ENCODE measurements around the gene SNAPC5. TPM values are rescaled to one million over a fixed set of nuclear protein-coding genes. Genes with fewer than 3 reads are reported as not detected.
A peak's percentile ranks its signal among the peaks of the same experiment; 100 is the strongest.

Gene SNAPC5, protein sequence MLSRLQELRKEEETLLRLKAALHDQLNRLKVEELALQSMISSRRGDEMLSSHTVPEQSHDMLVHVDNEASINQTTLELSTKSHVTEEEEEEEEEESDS
- total RNA-seq, result 10 to 100 TPM; 22.0 to 40.7 TPM
- polyA plus RNA-seq (ENCODE audit: insufficient read length in 2 of 2), result 10 to 100 TPM; 40.3 to 44.7 TPM
- long read RNA-seq, donor 1, transcript SNAPC5-201 (2 exons, 794 nt), result minor isoform, 5 of 21 reads
- long read RNA-seq, donor 1, transcript SNAPC5-202 (3 exons, 1,002 nt), result major isoform, 15 of 21 reads
- long read RNA-seq, donor 1, partial matches to known transcripts, result 0 of 21 reads
- long read RNA-seq, donor 1, other reads (novel, unspliced or antisense), result 0 of 21 reads
- long read RNA-seq, donor 2, transcript SNAPC5-202 (3 exons, 1,002 nt), result major isoform, 7 of 12 reads
- long read RNA-seq, donor 2, partial matches to known transcripts, result 0 of 12 reads
- long read RNA-seq, donor 2, other reads (novel, unspliced or antisense), result 0 of 12 reads
- long read RNA-seq, donor 3, partial matches to known transcripts, result 0 of 8 reads
- long read RNA-seq, donor 3, other reads (novel, unspliced or antisense), result 0 of 8 reads
- long read RNA-seq, donor 4, transcript SNAPC5-202 (3 exons, 1,002 nt), result major isoform, 8 of 14 reads
- long read RNA-seq, donor 4, partial matches to known transcripts, result 0 of 14 reads
- long read RNA-seq, donor 4, other reads (novel, unspliced or antisense), result 0 of 14 reads

DNA sequence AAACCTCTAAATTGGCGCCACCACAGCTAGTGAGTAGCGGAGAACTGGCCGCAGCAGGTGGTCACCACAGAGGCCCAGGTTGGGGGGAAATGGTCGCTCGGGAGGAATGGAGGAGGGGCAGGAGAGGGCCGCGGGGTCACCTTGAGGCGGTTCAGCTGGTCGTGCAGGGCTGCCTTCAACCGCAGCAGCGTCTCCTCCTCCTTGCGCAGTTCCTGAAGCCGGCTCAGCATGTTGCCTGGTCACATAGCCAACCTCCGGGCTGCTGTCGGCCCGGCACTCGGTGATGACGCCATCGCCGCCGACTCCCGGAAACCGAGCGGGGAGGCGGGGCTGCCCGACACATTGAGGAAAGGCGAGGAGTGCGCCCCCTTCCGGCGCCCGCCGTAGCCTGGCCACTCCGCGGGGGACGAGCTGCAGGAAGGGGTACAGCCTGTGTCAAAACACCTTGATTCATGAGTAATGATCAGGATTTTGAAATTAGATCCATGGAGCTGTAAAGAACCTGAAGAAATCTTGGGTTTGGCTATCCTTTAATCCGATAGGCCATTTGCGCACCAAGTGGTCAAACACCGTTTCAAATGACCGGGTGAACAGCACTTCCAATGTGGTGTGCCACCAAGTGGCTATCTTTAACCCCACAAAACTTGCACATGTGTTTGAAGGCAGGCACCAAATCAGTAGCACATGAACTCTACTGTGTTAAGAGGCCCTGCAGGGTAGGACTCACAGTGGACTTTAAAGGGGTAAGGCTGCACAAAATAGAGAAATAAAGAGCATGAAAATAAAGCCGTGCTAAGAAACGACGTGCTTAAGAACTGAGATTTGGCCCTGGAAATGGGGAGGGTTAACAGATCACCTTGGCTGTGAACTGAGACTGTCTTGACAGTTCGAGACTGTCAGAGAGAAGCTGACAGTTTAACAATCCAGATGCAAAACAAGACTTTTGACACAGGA lies at the start of gene SNAPC5:
Gene SNAPC5, minus strand, starts transcription at position 261 of the 954 bp plus-strand sequence. Its CDS starts 31 bp downstream, at position 230.
- Histone ChIP-seq H3K4me3 (ENCODE audit: low read depth, low read length) (peak within 1 kb of the TSS; percentile 94), H3K9me3 (ENCODE audit: control insufficient read depth, insufficient read depth, low read length) (no peaks in the 10 kb centered on the region), H3K36me3 (ENCODE audit: control insufficient read depth, insufficient read depth, low read length) (peaks cover 42% of the 10 kb centered on the region), H3K27me3 (ENCODE audit: control insufficient read depth, insufficient read depth, low read length) (no peaks in the 10 kb centered on the region), H3K27ac (ENCODE audit: low read depth, low read length) (peak within 1 kb of the TSS; percentile 85), H3K4me1 (ENCODE audit: control insufficient read depth, insufficient read depth, low read length) (peaks cover 14% of the 10 kb centered on the region)
- peak; percentile 86 to 98 (median 90) for DNase-seq (ENCODE audit: low read depth in 4 of 6, low spot score in 6 of 6)
- 5% methylated on average over 42 of the region's 43 CpGs for WGBS (ENCODE audit: insufficient coverage)

DNA sequence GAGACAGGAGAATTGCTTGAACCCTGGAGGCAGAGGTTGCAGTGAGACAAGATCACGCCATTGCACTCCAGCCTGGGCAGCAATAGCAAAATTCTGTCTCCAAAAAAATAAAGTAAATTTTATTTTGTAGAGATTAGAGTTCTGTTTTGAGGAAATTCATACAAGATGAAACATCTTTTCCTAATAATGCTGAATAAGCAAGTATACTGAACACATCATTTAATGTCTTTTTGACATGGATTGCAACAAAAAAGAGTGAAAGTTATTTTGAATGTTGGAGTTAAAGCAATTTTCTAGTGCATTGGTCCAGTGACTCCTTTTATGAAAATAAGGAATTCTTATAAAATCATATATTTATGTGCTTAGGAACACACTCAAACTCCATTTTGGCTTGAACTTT lies 47.7 kb upstream of the SNAPC5 start:
- Histone ChIP-seq H3K4me1 (ENCODE audit: control insufficient read depth, insufficient read depth, low read length) (no peaks in the 10 kb centered on the region), H3K4me3 (ENCODE audit: low read depth, low read length) (no peak overlapping the region), H3K27ac (ENCODE audit: low read depth, low read length) (no peak overlapping the region), H3K9me3 (ENCODE audit: control insufficient read depth, insufficient read depth, low read length) (no peaks in the 10 kb centered on the region), H3K27me3 (ENCODE audit: control insufficient read depth, insufficient read depth, low read length) (no peaks in the 10 kb centered on the region), H3K36me3 (ENCODE audit: control insufficient read depth, insufficient read depth, low read length) (peaks cover 8% of the 10 kb centered on the region)
- no CpG with 5 or more reads among the region's 1 CpG for WGBS (ENCODE audit: insufficient coverage)
- DNase-seq (ENCODE audit: low read depth in 4 of 6, low spot score in 6 of 6), result no peak

DNA sequence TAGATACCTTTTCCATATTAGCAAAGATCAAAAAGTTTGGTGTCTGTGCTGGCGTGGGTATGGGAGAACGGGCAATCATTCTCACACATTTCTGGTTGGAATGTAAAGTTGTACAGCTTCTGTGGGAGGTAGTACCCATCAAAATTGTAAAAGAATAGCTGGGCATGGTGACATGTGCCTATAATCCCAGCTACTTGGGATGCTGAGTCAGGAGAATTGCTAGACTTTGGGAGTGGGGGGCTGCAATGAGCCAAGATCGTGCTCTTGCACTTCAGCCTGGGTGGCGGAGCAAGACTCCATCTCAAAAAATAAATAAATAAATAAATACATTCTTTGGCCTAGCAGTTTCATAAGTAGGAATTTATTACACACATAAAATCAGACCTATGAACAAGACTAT lies 45.3 kb upstream of the SNAPC5 start:
- Histone ChIP-seq H3K36me3 (ENCODE audit: control insufficient read depth, insufficient read depth, low read length) (peaks cover 13% of the 10 kb centered on the region), H3K27me3 (ENCODE audit: control insufficient read depth, insufficient read depth, low read length) (no peaks in the 10 kb centered on the region), H3K4me1 (ENCODE audit: control insufficient read depth, insufficient read depth, low read length) (no peaks in the 10 kb centered on the region), H3K9me3 (ENCODE audit: control insufficient read depth, insufficient read depth, low read length) (no peaks in the 10 kb centered on the region), H3K27ac (ENCODE audit: low read depth, low read length) (no peak overlapping the region), H3K4me3 (ENCODE audit: low read depth, low read length) (no peak overlapping the region)
- WGBS (ENCODE audit: insufficient coverage), result no CpG with 5 or more reads among the region's 4 CpGs
- DNase-seq (ENCODE audit: low read depth in 4 of 6, low spot score in 6 of 6), result no peak

DNA sequence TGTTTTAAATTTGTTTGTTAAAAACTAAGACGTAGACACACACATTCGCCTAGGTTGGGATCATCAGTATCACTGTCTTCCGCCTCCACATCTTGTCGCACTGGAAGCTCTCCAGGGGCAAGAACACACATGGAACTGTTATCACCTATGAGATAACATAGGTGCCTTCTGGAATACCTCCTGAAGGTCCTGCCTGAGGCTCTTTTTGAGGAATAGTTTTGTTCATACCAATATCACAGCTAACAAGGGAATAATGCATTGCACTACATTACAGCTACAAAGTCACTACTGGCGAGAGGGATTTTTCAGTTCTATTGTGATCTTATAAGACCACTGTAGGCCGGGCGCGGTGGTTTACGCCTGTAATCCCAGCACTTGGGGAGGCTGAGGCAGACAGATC lies 37.5 kb upstream of the SNAPC5 start:
- no peaks in the 10 kb centered on the region for H3K9me3 ChIP-seq (ENCODE audit: control insufficient read depth, insufficient read depth, low read length)
- no peak overlapping the region for H3K27ac ChIP-seq (ENCODE audit: low read depth, low read length)
- 89% methylated on average over 6 of the region's 9 CpGs for WGBS (ENCODE audit: insufficient coverage)
- H3K27me3 ChIP-seq (ENCODE audit: control insufficient read depth, insufficient read depth, low read length), result no peaks in the 10 kb centered on the region
- H3K4me3 ChIP-seq (ENCODE audit: low read depth, low read length), result no peak overlapping the region
- H3K4me1 ChIP-seq (ENCODE audit: control insufficient read depth, insufficient read depth, low read length), result no peaks in the 10 kb centered on the region
- H3K36me3 ChIP-seq (ENCODE audit: control insufficient read depth, insufficient read depth, low read length), result peaks cover 8% of the 10 kb centered on the region
- DNase-seq (ENCODE audit: low read depth in 4 of 6, low spot score in 6 of 6), result no peak

DNA sequence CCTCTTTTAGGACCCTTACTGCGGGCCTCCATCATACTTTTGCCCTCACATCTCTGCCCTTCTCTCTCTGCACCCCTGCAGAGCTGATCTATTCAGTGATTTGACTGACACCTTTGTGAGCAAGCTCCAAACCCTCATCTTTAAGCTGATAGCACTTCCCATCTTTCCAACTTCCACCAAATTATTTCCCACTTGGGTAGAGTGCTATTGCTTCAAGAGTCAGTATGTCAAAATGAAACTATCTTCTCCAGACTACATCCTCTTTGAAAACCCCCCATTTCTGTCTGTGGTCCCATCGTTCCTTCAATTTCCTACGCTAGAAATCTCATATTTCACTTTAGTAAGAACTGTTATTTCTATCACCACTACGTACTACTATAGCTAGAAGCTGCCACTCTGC lies 27.3 kb upstream of the SNAPC5 start:
- Histone ChIP-seq H3K27me3 (ENCODE audit: control insufficient read depth, insufficient read depth, low read length) (no peaks in the 10 kb centered on the region), H3K27ac (ENCODE audit: low read depth, low read length) (no peak overlapping the region), H3K4me3 (ENCODE audit: low read depth, low read length) (no peak overlapping the region), H3K4me1 (ENCODE audit: control insufficient read depth, insufficient read depth, low read length) (no peaks in the 10 kb centered on the region), H3K9me3 (ENCODE audit: control insufficient read depth, insufficient read depth, low read length) (no peaks in the 10 kb centered on the region), H3K36me3 (ENCODE audit: control insufficient read depth, insufficient read depth, low read length) (peaks cover 8% of the 10 kb centered on the region)
- DNase-seq (ENCODE audit: low read depth in 4 of 6, low spot score in 6 of 6), result no peak
- WGBS (ENCODE audit: insufficient coverage), result 100% methylated on average over 3 of the region's 4 CpGs

DNA sequence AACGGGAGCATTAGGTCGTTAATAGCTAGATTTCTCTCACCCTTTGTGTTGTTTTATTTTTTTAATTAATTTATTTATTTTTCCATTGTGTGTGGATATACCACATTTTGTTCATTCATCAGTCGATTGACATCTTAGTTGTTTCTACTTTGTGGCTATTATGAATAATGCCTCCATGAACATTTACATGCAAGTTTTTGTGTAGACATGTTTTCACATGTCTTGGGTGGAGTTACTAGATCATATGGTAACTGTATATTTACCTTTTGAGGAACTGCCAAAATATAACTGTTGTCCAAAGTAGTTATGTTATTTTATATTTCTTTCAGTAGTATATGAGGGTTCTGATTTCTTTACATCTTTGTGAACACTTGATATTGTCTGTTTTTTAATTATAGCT lies 26.4 kb upstream of the SNAPC5 start:
- Histone ChIP-seq H3K9me3 (ENCODE audit: control insufficient read depth, insufficient read depth, low read length) (no peaks in the 10 kb centered on the region), H3K27me3 (ENCODE audit: control insufficient read depth, insufficient read depth, low read length) (no peaks in the 10 kb centered on the region), H3K4me3 (ENCODE audit: low read depth, low read length) (no peak overlapping the region), H3K4me1 (ENCODE audit: control insufficient read depth, insufficient read depth, low read length) (no peaks in the 10 kb centered on the region), H3K27ac (ENCODE audit: low read depth, low read length) (no peak overlapping the region), H3K36me3 (ENCODE audit: control insufficient read depth, insufficient read depth, low read length) (peaks cover 10% of the 10 kb centered on the region)
- WGBS (ENCODE audit: insufficient coverage), result no CpG with 5 or more reads among the region's 3 CpGs
- no peak for DNase-seq (ENCODE audit: low read depth in 4 of 6, low spot score in 6 of 6)

DNA sequence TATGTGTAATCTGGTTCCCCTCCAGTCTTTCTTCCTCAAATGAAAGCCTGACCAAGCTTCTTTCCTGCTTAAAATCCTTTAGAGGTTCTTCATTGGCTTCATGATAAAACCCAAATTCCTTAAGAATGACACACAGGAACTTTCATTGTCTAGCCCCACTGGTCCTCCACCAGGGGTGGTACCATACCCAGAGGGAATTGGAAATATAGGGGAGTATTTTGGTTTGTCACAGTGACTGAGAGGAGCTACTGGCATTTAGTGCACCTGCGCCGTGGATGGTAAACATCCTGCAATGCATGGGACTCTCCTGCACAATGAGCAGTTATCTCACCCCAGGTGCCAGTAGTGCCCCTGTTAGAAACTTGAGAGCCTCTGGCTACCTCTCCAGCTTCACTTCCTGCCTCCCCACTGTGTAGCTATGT lies 18.4 kb upstream of the SNAPC5 start:
- H3K4me3 ChIP-seq (ENCODE audit: low read depth, low read length), result no peak overlapping the region
- H3K4me1 ChIP-seq (ENCODE audit: control insufficient read depth, insufficient read depth, low read length), result no peaks in the 10 kb centered on the region
- DNase-seq (ENCODE audit: low read depth in 4 of 6, low spot score in 6 of 6), result no peak
- WGBS (ENCODE audit: insufficient coverage), result 100% methylated on average over 2 of the region's 2 CpGs
- H3K9me3 ChIP-seq (ENCODE audit: control insufficient read depth, insufficient read depth, low read length), result no peaks in the 10 kb centered on the region
- no peaks in the 10 kb centered on the region for H3K27me3 ChIP-seq (ENCODE audit: control insufficient read depth, insufficient read depth, low read length)
- peaks cover 10% of the 10 kb centered on the region for H3K36me3 ChIP-seq (ENCODE audit: control insufficient read depth, insufficient read depth, low read length)
- H3K27ac ChIP-seq (ENCODE audit: low read depth, low read length), result no peak overlapping the region

DNA sequence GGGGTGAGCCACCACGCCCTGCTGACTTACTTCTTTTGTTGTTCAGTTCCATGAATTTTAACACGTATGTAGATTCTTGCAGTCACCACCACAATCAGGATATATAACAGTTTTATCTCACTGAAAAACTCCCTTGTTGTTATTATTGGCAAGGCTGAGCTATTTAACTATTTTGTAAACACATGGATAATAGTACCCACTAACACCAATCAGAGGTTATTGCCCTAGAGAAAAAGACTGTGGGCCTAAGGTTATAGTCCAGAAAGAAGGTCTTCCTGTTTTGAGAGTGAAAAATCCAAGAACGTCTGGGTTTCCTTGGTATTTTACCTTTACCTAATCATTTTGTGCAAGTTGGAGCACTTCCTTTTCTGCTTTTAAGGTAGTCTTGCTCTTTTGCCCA lies 17.0 kb upstream of the SNAPC5 start:
- no CpG with 5 or more reads among the region's 3 CpGs for WGBS (ENCODE audit: insufficient coverage)
- Histone ChIP-seq H3K4me1 (ENCODE audit: control insufficient read depth, insufficient read depth, low read length) (no peaks in the 10 kb centered on the region), H3K4me3 (ENCODE audit: low read depth, low read length) (no peak overlapping the region), H3K27me3 (ENCODE audit: control insufficient read depth, insufficient read depth, low read length) (no peaks in the 10 kb centered on the region), H3K27ac (ENCODE audit: low read depth, low read length) (no peak overlapping the region), H3K9me3 (ENCODE audit: control insufficient read depth, insufficient read depth, low read length) (no peaks in the 10 kb centered on the region), H3K36me3 (ENCODE audit: control insufficient read depth, insufficient read depth, low read length) (peaks cover 6% of the 10 kb centered on the region)
- DNase-seq (ENCODE audit: low read depth in 4 of 6, low spot score in 6 of 6), result no peak

DNA sequence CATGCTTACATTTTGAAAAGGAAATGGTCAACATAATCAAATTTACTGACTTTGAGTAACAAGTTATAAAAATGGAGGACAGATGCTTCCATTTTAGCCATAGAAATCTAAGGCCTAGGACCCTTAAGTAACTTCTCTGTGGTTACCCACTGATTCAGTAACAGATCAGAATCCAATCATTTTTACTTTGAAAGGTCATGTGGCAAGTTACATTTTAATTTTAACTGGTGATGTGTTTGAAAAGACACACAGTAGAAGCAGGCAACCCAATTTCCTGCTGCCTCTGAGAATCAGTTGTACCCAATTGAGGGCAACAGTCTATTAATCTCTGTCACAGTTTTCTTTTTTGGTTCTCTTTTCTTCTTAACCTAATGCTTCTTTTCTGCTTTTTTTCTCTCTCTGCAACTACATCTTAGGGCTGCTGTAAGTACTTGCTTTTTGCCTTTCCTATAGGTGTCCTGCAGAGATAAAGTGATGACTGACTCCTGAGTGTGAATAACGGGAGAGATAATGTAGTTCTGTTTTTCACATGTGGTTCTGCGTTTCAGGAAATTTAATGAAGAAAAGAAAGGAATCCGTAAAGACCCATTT lies 10.8 kb upstream of the SNAPC5 start:
- no peak for DNase-seq (ENCODE audit: low read depth in 4 of 6, low spot score in 6 of 6)
- Histone ChIP-seq H3K4me1 (ENCODE audit: control insufficient read depth, insufficient read depth, low read length) (no peaks in the 10 kb centered on the region), H3K27ac (ENCODE audit: low read depth, low read length) (no peak overlapping the region), H3K9me3 (ENCODE audit: control insufficient read depth, insufficient read depth, low read length) (no peaks in the 10 kb centered on the region), H3K4me3 (ENCODE audit: low read depth, low read length) (no peak overlapping the region), H3K27me3 (ENCODE audit: control insufficient read depth, insufficient read depth, low read length) (no peaks in the 10 kb centered on the region), H3K36me3 (ENCODE audit: control insufficient read depth, insufficient read depth, low read length) (no peaks in the 10 kb centered on the region)
- no CpG with 5 or more reads among the region's 3 CpGs for WGBS (ENCODE audit: insufficient coverage)
